ACC112 (cell line): Measurements from ENCODE around the gene HOXD13.

Source experiments
- H2AFZ ChIP-seq: fragments of 200-600 bp; sonication (generic); one replicate; pipeline ENCODE4 v1.6.0; 2017; ENCODE audit warnings: antibody characterized with exemption, low read length; ENCODE audit not compliant: unreplicated experiment
- H3K27ac ChIP-seq: fragments of 200-600 bp; sonication (generic); 2 replicates; pipeline ENCODE4 v1.5.1; 2014; ENCODE audit warnings: low read depth, mild to moderate bottlenecking, antibody characterized with exemption, low read length, moderate library complexity
- H3K27me3 ChIP-seq: fragments of 200-600 bp; sonication (generic); 2 replicates; pipeline ENCODE4 v1.6.1; 2014; ENCODE audit warnings: mild to moderate bottlenecking, antibody characterized with exemption, low read length, moderate library complexity, mixed read lengths; ENCODE audit not compliant: insufficient read depth
- H3K36me3 ChIP-seq: fragments of 200-600 bp; sonication (generic); 2 replicates; pipeline ENCODE4 v1.6.1; 2016; ENCODE audit warnings: mild to moderate bottlenecking, antibody characterized with exemption, low read length, moderate library complexity, mixed read lengths; ENCODE audit not compliant: insufficient read depth
- H3K4me1 ChIP-seq: fragments of 200-600 bp; sonication (generic); one replicate; pipeline ENCODE4 v1.6.1; 2016; ENCODE audit warnings: low read length, mixed read lengths; ENCODE audit not compliant: insufficient read depth, unreplicated experiment, control insufficient read depth
- H3K4me3 ChIP-seq: fragments of 200-600 bp; sonication (generic); 2 replicates; pipeline ENCODE4 v1.5.1; 2014; ENCODE audit warnings: mild to moderate bottlenecking, low read depth, low read length
- H3K79me2 ChIP-seq: fragments of 200-600 bp; sonication (generic); one replicate; pipeline ENCODE4 v1.6.0; 2016; ENCODE audit warnings: low read length; ENCODE audit not compliant: control insufficient read depth, unreplicated experiment, insufficient read depth

The HOXD13 gene

DNA sequence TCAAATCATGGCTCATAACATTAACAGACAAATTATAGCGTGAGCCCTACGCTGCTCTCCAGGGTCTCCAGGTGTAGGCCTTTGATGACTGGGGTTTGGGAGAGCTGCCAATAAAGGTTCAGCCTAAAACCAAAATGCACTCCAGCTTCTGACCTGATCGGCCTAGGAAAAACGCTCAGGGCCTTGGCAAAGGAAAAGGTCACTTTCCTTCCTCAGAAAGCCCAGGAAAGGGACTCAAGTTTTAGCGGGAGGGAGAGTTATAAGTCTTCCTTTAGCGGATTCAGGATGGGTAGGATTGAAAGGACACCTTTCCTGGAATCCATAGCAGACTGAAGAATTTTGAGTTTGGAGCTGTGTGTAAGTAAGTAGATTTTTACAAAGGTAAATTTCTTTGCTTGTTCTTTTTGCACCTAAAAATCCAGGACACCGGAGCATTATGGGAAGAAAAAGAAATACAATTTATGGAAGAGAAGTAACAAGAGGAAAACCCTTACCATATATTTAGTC is 17.5 kb upstream of the HOXD13 start:
- Histone ChIP-seq H3K27ac (no peak overlapping the region), H2AFZ (no peak overlapping the region)

DNA sequence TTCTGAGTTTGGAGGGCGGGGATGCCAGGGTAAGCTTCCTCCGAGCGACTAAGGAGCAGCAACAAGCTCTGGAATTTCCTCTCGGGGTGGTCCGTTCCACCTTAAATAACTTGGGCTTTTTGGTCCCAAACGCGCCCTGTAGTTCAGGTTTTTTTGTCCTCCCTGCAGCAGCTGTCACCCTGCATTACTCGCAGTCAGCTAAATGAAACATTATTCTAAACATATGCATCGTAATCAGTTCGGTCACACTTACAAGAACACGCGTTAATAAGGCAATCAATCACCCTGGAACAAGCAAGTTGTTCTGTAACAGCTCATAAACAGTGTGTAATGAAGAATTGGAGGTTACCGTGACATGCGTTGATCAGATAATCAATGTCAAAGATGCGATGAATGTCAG is 17.0 kb upstream of the HOXD13 start:
- Histone ChIP-seq H2AFZ (no peak overlapping the region), H3K4me3 (no peak overlapping the region), H3K36me3 (no peaks in the 10 kb centered on the region), H3K27ac (no peak overlapping the region), H3K27me3 (peaks cover 97% of the 10 kb centered on the region), H3K79me2 (no peaks in the 10 kb centered on the region), H3K4me1 (no peaks in the 10 kb centered on the region)

More for the DNA sequence above, 17.5 kb upstream of the HOXD13 start:
- H3K27me3 ChIP-seq: peaks cover 100% of the 10 kb centered on the region
- no peaks in the 10 kb centered on the region for H3K79me2 ChIP-seq
- H3K36me3 ChIP-seq: no peaks in the 10 kb centered on the region
- H3K4me3 ChIP-seq: no peak overlapping the region
- no peaks in the 10 kb centered on the region for H3K4me1 ChIP-seq

DNA sequence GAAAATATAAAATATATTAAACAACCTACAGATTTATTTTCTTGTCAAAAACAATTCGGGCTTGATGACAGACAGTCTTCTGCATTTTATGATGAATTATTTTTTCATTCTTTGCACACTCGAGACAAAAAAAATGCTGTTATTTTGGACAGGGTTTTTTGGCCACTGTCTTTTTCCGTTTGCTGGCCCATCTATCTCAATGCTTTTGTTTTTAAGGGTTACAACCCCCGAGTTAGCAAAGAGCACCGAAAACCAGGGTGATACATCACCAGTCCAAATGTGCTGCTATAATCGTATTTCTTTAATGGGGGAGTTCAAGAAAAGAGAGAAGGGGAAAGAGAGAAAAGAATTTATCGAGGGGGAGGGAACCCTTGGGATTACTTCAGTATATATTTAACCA is 16.5 kb upstream of the HOXD13 start:
- Histone ChIP-seq H3K27me3 (peaks cover 97% of the 10 kb centered on the region), H3K27ac (no peak overlapping the region)

DNA sequence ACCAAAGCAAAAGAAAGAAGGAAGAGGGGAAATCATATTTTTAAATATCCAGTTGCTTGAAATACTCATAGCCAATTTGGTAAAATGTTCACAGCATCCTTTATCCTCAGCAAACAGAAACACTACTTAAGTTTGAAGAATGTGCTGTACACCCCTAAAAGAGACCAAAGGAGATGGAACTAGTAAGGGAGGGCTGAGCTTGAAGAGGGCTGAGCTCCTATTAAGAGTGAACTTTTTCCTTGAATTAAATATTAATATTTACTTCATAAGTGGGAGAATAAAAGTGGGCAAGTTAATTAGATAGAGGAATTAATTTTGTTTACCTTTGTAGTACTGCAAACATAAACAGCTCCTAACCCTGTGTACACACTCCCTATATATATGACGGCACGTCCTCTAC is 15.7 kb upstream of the HOXD13 start:
- Histone ChIP-seq H3K4me3 (no peak overlapping the region), H3K4me1 (no peaks in the 10 kb centered on the region), H3K27ac (no peak overlapping the region), H3K27me3 (peaks cover 97% of the 10 kb centered on the region), H3K79me2 (no peaks in the 10 kb centered on the region), H2AFZ (no peak overlapping the region), H3K36me3 (no peaks in the 10 kb centered on the region)

More for the DNA sequence above, 16.5 kb upstream of the HOXD13 start:
- no peaks in the 10 kb centered on the region for H3K79me2 ChIP-seq
- no peaks in the 10 kb centered on the region for H3K36me3 ChIP-seq
- no peaks in the 10 kb centered on the region for H3K4me1 ChIP-seq
- H3K4me3 ChIP-seq: no peak overlapping the region
- H2AFZ ChIP-seq: no peak overlapping the region

DNA sequence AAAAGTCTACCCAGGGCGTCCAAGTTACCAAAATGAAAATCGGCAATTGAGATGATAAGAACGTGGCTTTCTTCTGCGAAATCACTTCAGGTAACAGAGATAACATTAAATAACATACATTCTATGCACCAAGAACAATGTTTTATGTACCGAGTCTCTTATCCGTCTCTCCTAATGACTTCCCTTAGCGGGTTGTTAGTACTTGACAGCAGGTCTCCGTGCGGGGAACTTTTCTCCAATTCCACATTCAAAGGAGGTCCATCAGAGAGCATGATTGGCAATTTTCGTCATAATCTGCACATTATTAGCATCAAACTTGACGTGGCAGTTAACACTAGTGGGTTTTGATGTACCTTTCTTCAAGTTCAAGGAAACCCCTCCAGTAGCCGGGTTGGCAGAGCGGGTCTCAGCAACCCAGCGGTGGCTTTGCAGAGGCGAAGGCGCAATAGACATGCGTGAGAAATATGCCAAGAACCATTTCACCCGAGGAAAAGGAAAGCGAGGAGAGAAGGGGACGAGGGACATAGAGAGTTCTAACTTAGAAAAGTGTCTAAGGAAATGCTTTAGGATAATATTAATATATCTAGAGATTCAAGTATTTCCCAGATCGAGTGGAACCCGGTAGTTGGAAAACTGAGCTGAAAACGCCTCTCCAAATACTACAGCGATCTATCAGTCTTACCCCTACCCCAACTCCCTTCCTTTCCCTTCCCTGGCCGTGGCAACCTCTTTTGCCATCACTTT is 13.8 kb upstream of the HOXD13 start:
- no peaks in the 10 kb centered on the region for H3K4me1 ChIP-seq
- no peaks in the 10 kb centered on the region for H3K79me2 ChIP-seq
- peak overlapping the region; percentile 37; the same call in 1 of the 2 replicates for H3K4me3 ChIP-seq
- H3K36me3 ChIP-seq: no peaks in the 10 kb centered on the region
- peaks cover 97% of the 10 kb centered on the region for H3K27me3 ChIP-seq
- no peak overlapping the region for H3K27ac ChIP-seq
- H2AFZ ChIP-seq: no peak overlapping the region

DNA sequence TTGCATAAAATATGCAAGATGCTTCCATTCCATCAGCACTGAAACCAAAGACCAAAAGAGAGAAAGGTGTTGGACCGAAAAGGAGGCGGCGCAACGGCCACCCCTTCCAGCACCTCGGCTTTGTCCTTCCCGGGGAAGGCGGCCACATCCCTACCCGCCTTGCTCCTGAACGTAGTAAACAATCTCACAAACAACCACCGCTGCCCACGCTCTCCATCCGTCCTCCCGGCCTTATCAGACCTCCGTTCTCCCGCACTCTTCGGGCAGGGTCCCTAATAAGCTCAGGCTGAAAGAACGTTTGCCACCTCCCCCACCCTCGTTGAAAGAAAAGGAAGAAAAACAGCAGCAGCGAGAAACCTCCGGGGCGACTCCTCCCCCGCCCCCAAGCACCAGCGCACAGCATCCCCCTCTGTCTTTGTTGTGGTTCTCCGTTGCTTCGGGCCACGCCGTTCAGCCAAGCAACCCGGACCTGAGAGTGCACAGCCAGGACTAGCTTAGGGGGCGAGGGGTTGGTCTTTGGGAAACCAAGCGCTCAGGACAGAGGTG is 13.2 kb upstream of the HOXD13 start:
- H3K4me3 ChIP-seq: peak overlapping the region; percentile 37; the same call in 1 of the 2 replicates
- H3K36me3 ChIP-seq: no peaks in the 10 kb centered on the region
- H3K79me2 ChIP-seq: no peaks in the 10 kb centered on the region
- H3K4me1 ChIP-seq: no peaks in the 10 kb centered on the region
- peaks cover 97% of the 10 kb centered on the region for H3K27me3 ChIP-seq
- H3K27ac ChIP-seq: no peak overlapping the region
- no peak overlapping the region for H2AFZ ChIP-seq

DNA sequence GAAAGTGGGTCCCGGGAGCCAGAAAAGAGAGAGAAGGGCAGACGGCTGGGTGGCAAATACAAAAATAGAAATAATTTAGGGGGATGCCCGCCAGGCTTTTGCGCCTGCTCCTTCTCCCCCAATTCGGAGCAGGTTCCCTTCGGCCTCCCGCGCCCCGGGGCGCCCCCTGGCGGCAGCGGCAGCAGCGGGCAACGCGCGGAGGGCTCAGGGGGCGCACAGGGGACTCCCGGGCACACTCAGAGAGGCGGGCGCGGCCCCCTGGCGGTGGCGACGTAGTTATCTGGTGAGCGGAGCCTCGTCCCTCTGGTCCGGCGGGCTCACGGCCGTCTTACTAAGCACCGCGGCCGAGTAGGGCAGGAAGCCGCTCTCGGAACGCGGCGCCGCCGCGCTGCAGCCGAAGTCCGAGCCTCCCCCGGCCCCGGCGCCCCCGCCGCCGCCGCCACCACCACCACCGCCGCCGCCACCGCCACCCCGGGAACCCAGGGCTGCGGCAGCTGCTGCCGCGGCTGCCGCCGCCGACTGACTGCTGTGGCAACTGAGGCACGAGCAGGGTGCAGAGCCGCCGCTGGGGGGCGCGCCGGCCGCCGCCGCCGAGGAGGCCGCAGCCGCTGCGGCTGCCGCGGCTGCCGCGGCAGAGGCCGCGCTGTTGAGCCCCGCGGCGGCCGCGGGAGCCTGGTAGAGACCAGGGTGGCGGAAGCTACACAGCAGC is 12.5 kb upstream of the HOXD13 start:
- Histone ChIP-seq H2AFZ (no peak overlapping the region), H3K36me3 (no peaks in the 10 kb centered on the region), H3K27ac (no peak overlapping the region), H3K27me3 (peaks cover 97% of the 10 kb centered on the region), H3K79me2 (no peaks in the 10 kb centered on the region), H3K4me1 (no peaks in the 10 kb centered on the region), H3K4me3 (peak overlapping the region; percentile 51)

DNA sequence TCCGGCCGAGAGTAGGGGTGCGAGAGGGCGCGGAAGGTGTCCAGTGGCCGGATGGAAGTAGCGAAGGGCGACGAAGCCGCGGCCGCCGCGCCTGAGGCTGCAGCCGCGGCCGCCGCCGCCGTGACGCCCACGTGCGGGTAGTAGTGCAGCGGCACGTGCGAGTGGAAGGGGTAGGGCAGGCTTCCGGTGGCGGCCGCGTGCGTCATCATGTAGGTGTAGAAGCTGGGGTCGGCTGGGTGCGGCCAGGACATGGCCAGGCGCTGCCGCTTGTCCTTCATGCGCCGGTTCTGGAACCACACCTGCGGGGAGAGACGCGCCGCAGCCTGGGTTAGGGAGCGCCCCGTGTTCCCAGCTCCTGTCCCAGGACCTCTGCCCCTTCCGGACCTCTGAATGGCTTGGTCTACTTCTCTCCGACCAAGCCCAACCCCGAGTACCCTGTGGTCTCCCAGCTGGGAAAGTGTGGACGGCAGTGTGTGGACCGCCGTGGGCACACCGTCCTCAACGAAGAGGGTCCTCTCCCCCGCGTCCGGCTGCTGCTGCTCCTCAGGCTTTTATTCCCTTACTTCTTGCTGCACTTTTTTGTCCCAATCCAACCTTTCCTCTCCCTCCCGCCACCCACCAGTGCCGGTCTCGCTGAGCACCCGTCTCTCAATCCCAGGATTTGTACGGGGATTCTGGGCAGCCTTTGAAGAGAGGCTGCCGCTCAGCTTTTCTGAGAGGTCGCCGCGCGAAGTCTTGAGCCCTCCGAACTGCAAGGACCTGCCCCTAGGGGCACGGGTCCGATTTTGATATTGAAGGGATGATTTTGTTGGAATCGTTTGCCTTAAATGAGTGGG is 11.8 kb upstream of the HOXD13 start:
- Histone ChIP-seq H3K4me1 (no peaks in the 10 kb centered on the region), H2AFZ (no peak overlapping the region), H3K27ac (no peak overlapping the region), H3K4me3 (peak overlapping the region; percentile 51), H3K79me2 (no peaks in the 10 kb centered on the region), H3K36me3 (no peaks in the 10 kb centered on the region), H3K27me3 (peaks cover 97% of the 10 kb centered on the region)

DNA sequence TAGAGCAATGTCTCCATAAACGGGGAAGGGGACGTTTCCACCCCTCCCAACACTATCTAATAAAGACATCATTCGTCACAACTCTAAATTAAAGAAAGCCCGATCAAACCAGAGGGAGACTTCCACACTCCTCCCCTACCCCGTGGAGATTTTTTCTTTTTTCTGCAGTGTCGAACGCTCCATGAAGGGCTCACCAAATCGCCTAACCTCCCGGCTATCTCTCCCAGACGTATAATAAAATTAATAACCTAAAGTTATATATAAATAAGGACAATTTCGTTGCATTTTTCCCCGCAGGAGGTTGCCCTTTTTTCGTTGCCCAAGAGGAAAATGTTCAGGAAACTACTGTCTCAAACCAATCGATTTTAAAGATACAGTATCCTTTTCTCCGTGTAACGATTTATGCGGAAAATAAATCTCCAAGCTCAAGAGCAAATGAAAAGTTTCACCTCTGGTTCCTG is 11.1 kb upstream of the HOXD13 start:
- Histone ChIP-seq H3K4me3 (no peak overlapping the region), H3K4me1 (no peaks in the 10 kb centered on the region), H3K36me3 (no peaks in the 10 kb centered on the region), H3K27me3 (peaks cover 97% of the 10 kb centered on the region), H3K27ac (no peak overlapping the region), H2AFZ (no peak overlapping the region), H3K79me2 (no peaks in the 10 kb centered on the region)

DNA sequence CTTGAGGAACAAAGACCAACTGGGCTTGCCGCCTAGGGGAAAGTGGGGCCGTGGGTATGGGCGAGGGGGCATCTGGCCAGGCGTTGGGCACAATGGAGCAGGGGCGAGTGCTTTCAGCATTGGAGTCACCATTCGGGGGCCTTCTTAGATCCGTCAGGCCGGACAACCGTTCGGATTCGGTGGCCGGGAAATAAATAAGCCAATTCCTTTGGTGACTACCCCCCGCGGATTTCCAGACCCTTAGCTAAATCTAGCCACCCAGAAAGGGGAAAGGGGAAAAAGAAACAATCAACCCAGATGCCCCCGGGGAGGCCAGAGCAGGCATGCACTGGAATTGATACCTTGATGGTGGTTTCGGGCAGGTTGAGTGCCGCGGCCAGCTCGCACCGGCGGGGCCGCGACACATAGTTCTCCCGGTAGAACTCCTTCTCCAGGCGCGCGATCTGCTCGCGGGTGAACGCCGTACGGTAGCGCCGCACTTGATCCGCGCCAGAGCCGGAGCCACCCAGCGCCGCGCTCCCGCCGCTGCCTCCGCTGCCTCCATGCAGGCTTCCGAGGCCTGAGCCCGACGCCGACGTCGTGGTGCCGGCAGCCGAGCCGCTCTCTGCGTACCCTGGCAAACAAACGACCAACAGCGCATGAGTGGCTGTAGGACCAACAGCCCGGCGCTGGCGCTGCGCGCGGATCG is 10.5 kb upstream of the HOXD13 start:
- Histone ChIP-seq H3K4me1 (no peaks in the 10 kb centered on the region), H3K4me3 (no peak overlapping the region), H2AFZ (no peak overlapping the region), H3K36me3 (no peaks in the 10 kb centered on the region), H3K79me2 (no peaks in the 10 kb centered on the region), H3K27ac (no peak overlapping the region), H3K27me3 (peaks cover 97% of the 10 kb centered on the region)
